Naive B cell (primary cell): ENCODE results near the gene PDE6C. TPM values are rescaled to one million over a fixed set of nuclear protein-coding genes. Genes with fewer than 3 reads are reported as not detected.

Experiments
- ATAC-seq, 2 donors: fragments of 150-1000 bp; cut with Tn5 transposase; 2 replicates each; pipeline ENCODE4 v1.10.0; 2021; ENCODE audit warnings: low read depth in 2 of 2, mild to moderate bottlenecking in 2 of 2, moderate library complexity in 2 of 2
- DNase-seq: peaks from one replicate; pipeline ENCODE4 v3.0.0; 2022
- H3K27ac Mint-ChIP-seq, 6 donors: one replicate each; pipeline ENCODE4 v1.8.0; 2020 to 2022; ENCODE audit warnings: mild to moderate bottlenecking in 6 of 6, mixed read lengths in 6 of 6, moderate library complexity in 5 of 6, inconsistent platforms in 2 of 6
- H3K27me3 Mint-ChIP-seq, 3 donors: one replicate each; pipeline ENCODE4 v1.8.0; 2021 to 2022; ENCODE audit warnings: mixed read lengths in 3 of 3, mild to moderate bottlenecking in 1 of 3
- H3K36me3 Mint-ChIP-seq, 2 donors: one replicate each; pipeline ENCODE4 v1.8.0; 2020 to 2022; ENCODE audit warnings: mixed read lengths in 2 of 2, inconsistent platforms in 1 of 2, mild to moderate bottlenecking in 1 of 2
- H3K4me1 Mint-ChIP-seq, 3 donors: one replicate each; pipeline ENCODE4 v1.8.0; 2020 to 2022; ENCODE audit warnings: mixed read lengths in 3 of 3, inconsistent platforms in 1 of 3, mild to moderate bottlenecking in 1 of 3, moderate library complexity in 1 of 3
- H3K4me3 Mint-ChIP-seq, 8 donors: one replicate each; pipeline ENCODE4 v1.8.0; 2020 to 2022; ENCODE audit warnings: mild to moderate bottlenecking in 8 of 8, mixed read lengths in 8 of 8, moderate library complexity in 8 of 8, inconsistent platforms in 2 of 8
- H3K9me3 Mint-ChIP-seq, 7 donors: one replicate each; pipeline ENCODE4 v1.8.0; 2020 to 2022; ENCODE audit warnings: mixed read lengths in 7 of 7, mild to moderate bottlenecking in 5 of 7, inconsistent platforms in 2 of 7, moderate library complexity in 1 of 7
- polyA plus RNA-seq, 6 donors: library from polyadenylated mRNA; unstranded; fragments of 300-500 nt; fragmentation: Illumina TruSeq; gene quantifications; one replicate each; pipeline ENCODE4 v1.2.3, GENCODE V29; 2021; ENCODE audit warnings: low read depth in 6 of 6

PDE6C gene
- polyA plus RNA-seq, 6 donors from 2014 or later: not detected

DNA sequence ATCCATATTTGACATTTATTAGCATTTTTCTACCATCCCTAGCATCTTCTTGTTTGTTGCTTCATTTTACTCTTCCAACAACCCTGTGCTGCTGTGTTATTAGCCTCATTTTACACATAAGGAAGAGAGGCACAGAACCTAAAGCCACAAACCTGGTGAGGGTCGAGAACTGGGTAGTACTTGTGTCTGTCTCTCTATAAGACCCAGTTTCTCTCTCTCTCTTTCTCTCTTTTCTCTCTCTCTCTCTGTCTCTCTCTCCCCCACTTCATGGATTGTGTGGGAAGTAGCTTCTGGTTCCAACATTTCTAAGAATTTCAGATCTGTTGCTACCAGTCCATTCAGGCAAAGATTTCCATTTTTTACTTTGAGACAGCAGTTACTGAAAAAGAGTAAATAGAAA lies 91.5 kb downstream of the PDE6C start:
- Mint-ChIP-seq H3K36me3 (no peaks in the 10 kb centered on the region), H3K9me3 (no peaks in the 10 kb centered on the region), H3K4me1 (peaks cover 5 to 10% (median 6%) of the 10 kb centered on the region in 3 donors), H3K27me3 (peaks cover 0 to 9% (median 6%) of the 10 kb centered on the region in 3 donors), H3K4me3 (peak overlapping the region in 4 of 8 donors; percentile 71 to 79 (median 74)), H3K27ac (peak overlapping the region in 2 of 6 donors; percentile 82 to 83)
- ATAC-seq: no peak
- DNase-seq: no peak

DNA sequence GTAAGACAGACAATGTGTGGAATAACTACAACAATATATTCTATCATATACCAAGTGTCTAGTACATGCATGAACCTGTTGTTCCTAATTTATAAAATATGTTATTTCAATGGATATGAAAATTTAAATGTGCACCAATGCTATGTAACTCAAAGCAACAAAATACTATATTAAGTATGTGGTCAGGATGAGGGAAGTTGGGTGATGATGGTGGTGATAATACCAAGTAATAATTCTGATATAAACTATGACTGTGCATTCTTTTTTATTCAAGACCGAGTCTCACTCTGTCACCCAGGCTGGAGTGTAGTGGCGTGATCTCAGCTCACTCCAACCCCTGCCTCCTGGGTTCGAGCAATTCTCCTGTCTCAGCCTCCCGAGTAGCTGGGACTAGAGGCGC lies 92.1 kb downstream of the PDE6C start:
- Mint-ChIP-seq H3K9me3 (no peaks in the 10 kb centered on the region), H3K4me3 (peak overlapping the region in 1 of 8 donors; percentile 79), H3K36me3 (no peaks in the 10 kb centered on the region)

DNA sequence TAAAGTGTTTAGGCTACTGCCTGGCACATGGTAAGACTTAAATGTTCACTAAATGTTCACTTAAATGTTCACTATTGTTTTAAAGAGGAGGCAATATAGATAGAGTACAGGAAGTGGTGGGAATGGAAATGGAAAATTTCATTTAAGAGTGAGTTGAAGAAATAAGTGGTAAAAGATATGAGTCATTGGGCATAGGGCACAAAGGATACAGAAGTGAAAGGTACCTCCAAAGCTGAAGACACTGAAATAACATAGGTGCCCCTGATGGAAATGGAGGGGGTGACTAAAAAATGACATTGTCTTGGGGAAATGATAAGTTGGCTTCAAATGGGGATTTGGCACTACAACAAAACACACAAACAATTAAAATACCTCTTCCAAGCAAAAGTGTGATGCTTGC lies 95.3 kb downstream of the PDE6C start:
- no peak overlapping the region for H3K4me3 Mint-ChIP-seq
- ATAC-seq (no peak), DNase-seq (no peak)
- H3K4me1 Mint-ChIP-seq: peaks cover 5 to 6% (median 5%) of the 10 kb centered on the region in 3 donors
- H3K27ac Mint-ChIP-seq: no peak overlapping the region
- H3K27me3 Mint-ChIP-seq: peaks cover 11 to 25% (median 16%) of the 10 kb centered on the region in 3 donors
- no peaks in the 10 kb centered on the region for H3K36me3 Mint-ChIP-seq
- peaks cover 0 to 2% (median 0%) of the 10 kb centered on the region in 7 donors for H3K9me3 Mint-ChIP-seq

More for the DNA sequence above, 92.1 kb downstream of the PDE6C start:
- ATAC-seq (no peak), DNase-seq (no peak)
- Mint-ChIP-seq H3K27ac (no peak overlapping the region), H3K4me1 (peaks cover 5 to 8% (median 5%) of the 10 kb centered on the region in 3 donors), H3K27me3 (peaks cover 0 to 11% (median 10%) of the 10 kb centered on the region in 3 donors)

DNA sequence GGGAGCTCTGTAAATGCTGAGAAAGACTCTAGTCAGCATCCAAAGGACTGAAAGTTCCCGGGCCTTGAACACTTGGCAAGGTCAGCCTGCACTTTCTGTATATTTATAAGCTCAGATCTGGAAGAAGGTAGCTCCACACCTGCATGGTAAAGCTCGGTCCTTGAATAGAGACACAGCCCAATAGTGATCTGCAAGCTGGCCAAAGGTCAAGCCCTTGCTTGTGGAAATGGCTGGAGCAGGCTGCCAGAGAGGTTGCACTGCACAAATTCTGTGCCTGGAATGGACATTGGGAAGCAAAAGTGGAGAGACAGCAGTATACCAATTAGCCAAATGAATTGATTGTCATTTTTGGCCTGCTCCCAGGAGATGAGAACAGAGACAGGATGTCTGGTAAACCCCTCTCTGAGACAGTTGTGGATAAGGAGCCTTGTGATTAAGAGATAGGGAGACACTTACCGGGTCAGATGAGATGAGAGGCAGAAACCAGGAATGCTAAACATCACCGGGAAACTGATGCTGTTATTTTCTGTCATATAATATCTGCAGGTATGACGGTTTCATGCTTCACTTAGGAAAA lies 98.1 kb downstream of the PDE6C start:
- Mint-ChIP-seq H3K4me1 (no peaks in the 10 kb centered on the region), H3K27me3 (peaks cover 22 to 46% (median 27%) of the 10 kb centered on the region in 3 donors), H3K4me3 (no peak overlapping the region), H3K27ac (no peak overlapping the region), H3K9me3 (peaks cover 0 to 2% (median 0%) of the 10 kb centered on the region in 7 donors), H3K36me3 (no peaks in the 10 kb centered on the region)
- ATAC-seq: no peak
- DNase-seq: no peak

DNA sequence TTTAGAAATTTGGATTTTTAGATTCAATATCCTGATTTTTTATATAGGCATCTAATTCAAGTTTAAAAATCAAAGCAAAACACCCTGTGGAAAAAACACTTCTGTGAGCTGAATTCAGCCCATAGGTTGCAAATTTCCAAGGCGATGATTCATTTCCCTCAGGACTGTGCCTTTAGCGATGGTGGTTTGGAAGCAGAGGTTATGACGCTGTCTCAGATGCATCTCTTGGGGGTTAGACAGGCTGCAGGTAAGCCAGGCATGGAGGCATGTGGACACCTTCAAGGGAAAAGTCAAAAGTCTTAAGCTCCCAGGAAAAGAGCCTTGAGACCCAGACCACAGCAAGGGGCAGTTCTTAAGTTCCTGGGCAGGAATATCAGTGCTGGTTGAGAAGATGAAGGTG lies 99.6 kb downstream of the PDE6C start:
- Mint-ChIP-seq H3K27ac (no peak overlapping the region), H3K9me3 (peaks cover 0 to 2% (median 0%) of the 10 kb centered on the region in 7 donors), H3K4me1 (no peaks in the 10 kb centered on the region), H3K36me3 (no peaks in the 10 kb centered on the region), H3K27me3 (peaks cover 27 to 49% (median 28%) of the 10 kb centered on the region in 3 donors), H3K4me3 (no peak overlapping the region)
- ATAC-seq (no peak), DNase-seq (no peak)

DNA sequence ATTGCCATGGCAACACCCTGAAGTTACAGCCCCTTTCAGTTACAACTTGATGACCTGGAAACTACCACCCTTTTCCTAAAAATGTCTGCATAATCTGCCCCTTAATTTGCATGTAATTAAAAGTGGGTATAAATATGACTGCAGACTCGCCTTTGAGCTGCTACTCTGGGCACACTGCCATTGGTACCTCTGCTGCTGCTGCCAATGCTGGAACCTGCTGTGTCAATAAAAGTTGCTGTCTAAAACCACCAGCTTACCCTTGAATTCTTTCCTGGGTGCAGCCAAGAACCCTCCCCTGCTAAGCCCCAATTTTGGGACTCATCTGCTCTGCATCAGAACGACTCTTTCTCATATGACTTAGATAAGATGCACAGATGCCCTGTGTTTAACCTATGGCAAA lies 100.3 kb downstream of the PDE6C start:
- Mint-ChIP-seq H3K4me3 (no peak overlapping the region), H3K27me3 (peaks cover 23 to 49% (median 30%) of the 10 kb centered on the region in 3 donors), H3K27ac (no peak overlapping the region), H3K36me3 (no peaks in the 10 kb centered on the region), H3K4me1 (no peaks in the 10 kb centered on the region), H3K9me3 (peaks cover 0 to 2% (median 0%) of the 10 kb centered on the region in 7 donors)
- no peak for DNase-seq
- no peak for ATAC-seq

DNA sequence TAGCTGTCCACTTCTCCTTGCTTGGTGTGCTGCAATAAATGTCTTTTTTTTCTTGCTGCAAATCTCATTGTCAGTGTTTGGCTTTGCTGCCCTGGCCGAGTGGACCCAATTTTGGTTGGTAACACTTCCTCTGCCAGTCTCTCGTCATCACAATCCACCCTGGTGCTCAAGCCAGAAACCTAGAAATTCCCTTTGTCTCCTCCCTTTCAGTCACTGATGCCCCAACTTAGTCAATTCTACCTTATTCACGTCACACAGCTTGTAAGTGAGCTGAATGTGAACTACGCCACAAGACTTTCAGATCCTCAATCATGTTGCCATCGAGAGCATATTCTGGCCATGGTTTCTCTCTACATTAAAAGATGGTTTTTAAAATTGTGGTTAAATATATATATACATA lies 103.0 kb downstream of the PDE6C start:
- Mint-ChIP-seq H3K4me3 (no peak overlapping the region), H3K27me3 (peaks cover 33 to 48% (median 44%) of the 10 kb centered on the region in 3 donors), H3K9me3 (peaks cover 0 to 2% (median 0%) of the 10 kb centered on the region in 7 donors), H3K27ac (peak overlapping the region in 1 of 6 donors; percentile 3), H3K36me3 (no peaks in the 10 kb centered on the region), H3K4me1 (peaks cover 0 to 4% (median 2%) of the 10 kb centered on the region in 3 donors)
- DNase-seq (no peak), ATAC-seq (peak; percentile 33 to 58)

Other genes with a start within 250 kb of the PDE6C start
- under 1 TPM in 2 of 6 donors, not detected in 4; 0.25 to 0.40 TPM for gene MYOF, start 130.2 kb upstream of the PDE6C start, polyA plus RNA-seq
- gene CEP55, start 115.9 kb upstream of the PDE6C start, polyA plus RNA-seq: under 1 TPM in 2 of 6 donors, not detected in 4; 0.21 to 0.24 TPM
- not detected for gene FFAR4, start 45.9 kb upstream of the PDE6C start, polyA plus RNA-seq
- not detected for gene RBP4, start 11.3 kb upstream of the PDE6C start, polyA plus RNA-seq
- 1 to 10 TPM; 4.6 to 7.8 (median 6.3) TPM for gene FRA10AC1, start 90.1 kb downstream of the PDE6C start, polyA plus RNA-seq
- gene LGI1, start 145.4 kb downstream of the PDE6C start, polyA plus RNA-seq: not detected